Cardiac muscle cell (in vitro differentiated cells and primary cell): ENCODE data around the gene PCP2. TPM values are rescaled to one million over a fixed set of nuclear protein-coding genes. Genes with fewer than 3 reads are reported as not detected.

ENCODE experiments used
- DNase-seq, 2 donors: peaks; one replicate each; pipeline versions ENCODE4 v3.0.0 to v3.0.0-alpha.2; 2010 to 2017; ENCODE audit warnings: low read depth in 1 of 2, low spot score in 1 of 2
- H3K27ac ChIP-seq: fragments of 200-600 bp; sonication (generic); 2 replicates; pipeline ENCODE4 v1.5.1; 2016
- H3K27me3 ChIP-seq: fragments of 200-600 bp; sonication (generic); 2 replicates; pipeline ENCODE4 v1.6.0; 2016; ENCODE audit warnings: control low read depth
- H3K36me3 ChIP-seq: fragments of 200-600 bp; sonication (generic); 2 replicates; pipeline ENCODE4 v1.5.1; 2016; ENCODE audit warnings: control low read depth
- H3K4me1 ChIP-seq: fragments of 200-600 bp; sonication (generic); 2 replicates; pipeline ENCODE4 v1.8.1; 2017; ENCODE audit warnings: low read depth, mild to moderate bottlenecking, mixed run types
- H3K4me3 ChIP-seq: fragments of 200-600 bp; sonication (generic); 2 replicates; pipeline ENCODE4 v1.5.1; 2016; ENCODE audit warnings: mild to moderate bottlenecking
- H3K9me3 ChIP-seq: fragments of 200-600 bp; sonication (generic); 2 replicates; pipeline ENCODE4 v1.5.1; 2017; ENCODE audit warnings: low read depth, mild to moderate bottlenecking, control low read depth
- polyA plus RNA-seq: library from polyadenylated mRNA; unstranded; fragments of >200 nt; fragmentation: Nextera tagmentation; extraction: Ambion mirVana; gene quantifications from 2 replicates; pipeline ENCODE4 v1.2.1, GENCODE V29; 2016
- total RNA-seq: library from RNA; depleted of rRNA; stranded (reverse); fragments of >200 nt; gene quantifications from 2 replicates; pipeline ENCODE4 v1.2.3, GENCODE V29; 2016
- TF ChIP-seq, protein P1 (sequence below): IDR thresholded peaks from 2 replicates; pipeline ENCODE4 v1.5.1; 2012; ENCODE audit warnings: low read depth, mild to moderate bottlenecking, low read length

PCP2 gene
- total and polyA plus RNA-seq, 2 experiments from 2014 or later = 0.34 to 0.51 TPM

DNA sequence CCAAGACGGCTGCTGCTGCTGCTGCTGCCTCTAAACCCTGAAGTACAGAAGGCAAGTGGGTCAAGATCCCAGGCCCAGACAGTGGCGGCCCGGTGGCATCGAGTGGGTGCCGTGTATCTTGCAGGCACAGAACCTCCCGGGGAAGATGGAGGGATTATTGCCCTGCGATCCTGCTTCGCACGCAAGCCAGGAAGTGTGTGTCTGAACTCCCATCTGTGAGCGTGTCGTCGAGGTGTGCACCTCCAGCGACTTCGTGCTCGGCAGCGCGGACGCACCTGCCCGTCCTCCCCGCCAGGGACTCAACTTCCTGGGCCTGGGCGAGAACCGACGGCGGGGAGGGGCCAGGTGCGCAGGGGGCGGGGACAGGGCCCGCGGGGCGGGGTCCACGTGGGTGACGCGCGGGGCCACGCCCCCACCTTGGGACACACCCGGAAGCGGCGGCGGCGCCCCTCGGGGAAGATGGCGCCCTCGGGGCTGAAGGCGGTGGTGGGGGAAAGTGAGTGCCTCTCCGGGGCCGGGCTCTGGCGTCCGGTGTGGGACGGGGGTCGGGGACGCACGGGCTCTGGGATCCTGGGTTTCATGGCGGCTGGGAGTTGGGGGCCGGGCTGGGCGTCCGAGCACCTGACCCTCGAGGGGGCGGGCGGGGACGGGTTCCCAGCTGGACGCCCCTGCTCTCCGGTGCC lies 3.3 kb upstream of the PCP2 start, which contains the start of gene STXBP2:
STXBP2 (plus strand) TSS at position 420 of the 683 bp plus-strand sequence; CDS start at position 460, 40 bp downstream.
- peaks cover 4% of the 10 kb centered on the region for H3K4me1 ChIP-seq
- H3K9me3 ChIP-seq = no peaks in the 10 kb centered on the region
- TF ChIP-seq, protein P1, sequence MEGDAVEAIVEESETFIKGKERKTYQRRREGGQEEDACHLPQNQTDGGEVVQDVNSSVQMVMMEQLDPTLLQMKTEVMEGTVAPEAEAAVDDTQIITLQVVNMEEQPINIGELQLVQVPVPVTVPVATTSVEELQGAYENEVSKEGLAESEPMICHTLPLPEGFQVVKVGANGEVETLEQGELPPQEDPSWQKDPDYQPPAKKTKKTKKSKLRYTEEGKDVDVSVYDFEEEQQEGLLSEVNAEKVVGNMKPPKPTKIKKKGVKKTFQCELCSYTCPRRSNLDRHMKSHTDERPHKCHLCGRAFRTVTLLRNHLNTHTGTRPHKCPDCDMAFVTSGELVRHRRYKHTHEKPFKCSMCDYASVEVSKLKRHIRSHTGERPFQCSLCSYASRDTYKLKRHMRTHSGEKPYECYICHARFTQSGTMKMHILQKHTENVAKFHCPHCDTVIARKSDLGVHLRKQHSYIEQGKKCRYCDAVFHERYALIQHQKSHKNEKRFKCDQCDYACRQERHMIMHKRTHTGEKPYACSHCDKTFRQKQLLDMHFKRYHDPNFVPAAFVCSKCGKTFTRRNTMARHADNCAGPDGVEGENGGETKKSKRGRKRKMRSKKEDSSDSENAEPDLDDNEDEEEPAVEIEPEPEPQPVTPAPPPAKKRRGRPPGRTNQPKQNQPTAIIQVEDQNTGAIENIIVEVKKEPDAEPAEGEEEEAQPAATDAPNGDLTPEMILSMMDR = no peak
- H3K27me3 ChIP-seq = no peaks in the 10 kb centered on the region
- H3K4me3 ChIP-seq = peak within 1 kb of the TSS; percentile 29
- peak; percentile 65 to 70 for DNase-seq
- no peak within 1 kb of the TSS for H3K27ac ChIP-seq
- no peaks in the 10 kb centered on the region for H3K36me3 ChIP-seq

DNA sequence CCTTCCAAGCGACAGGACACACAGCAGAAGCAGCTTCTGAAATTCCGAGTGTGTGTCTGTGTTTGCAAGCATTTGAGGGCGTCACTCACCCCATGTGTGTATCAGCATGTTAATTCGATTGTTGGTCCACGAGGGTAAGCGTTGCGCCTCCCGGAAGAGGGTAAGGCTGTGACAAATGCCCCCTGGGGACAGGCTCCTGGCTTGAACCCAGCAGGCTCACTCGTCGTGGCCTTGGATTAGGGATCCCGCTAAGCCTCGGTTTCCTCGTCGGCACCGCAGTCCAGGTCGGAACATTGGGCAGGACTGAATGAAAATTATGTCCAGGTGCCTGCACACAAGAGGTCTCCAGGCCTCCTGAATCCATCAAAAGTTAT lies 2.8 kb upstream of the PCP2 start:
- TF ChIP-seq, protein P1 = no peak
- DNase-seq = no peak
- Histone ChIP-seq H3K4me3 (no peak overlapping the region), H3K4me1 (peaks cover 4% of the 10 kb centered on the region), H3K27me3 (no peaks in the 10 kb centered on the region), H3K36me3 (no peaks in the 10 kb centered on the region), H3K27ac (no peak overlapping the region), H3K9me3 (no peaks in the 10 kb centered on the region)

DNA sequence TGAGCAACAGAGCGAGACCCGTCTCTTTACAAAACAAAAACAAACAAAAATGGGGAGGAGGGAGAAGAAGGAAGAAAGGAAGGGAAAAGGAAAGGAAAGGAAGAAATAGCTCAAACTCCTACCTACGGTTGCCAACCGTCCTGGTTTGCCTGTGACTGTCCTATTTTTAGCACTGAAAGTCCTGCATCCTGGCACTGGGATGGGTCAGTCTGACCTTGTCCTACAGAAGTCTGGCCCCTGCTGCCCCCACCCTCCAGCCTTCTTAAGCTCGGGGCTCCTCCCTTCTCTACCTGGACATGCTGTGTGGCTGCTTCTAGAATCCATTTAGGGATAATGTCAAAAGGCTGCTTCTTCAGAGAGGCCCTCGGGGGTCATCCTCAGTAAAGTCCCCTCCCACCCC lies 2.2 kb upstream of the PCP2 start:
- TF ChIP-seq, protein P1 = no peak
- Histone ChIP-seq H3K4me3 (no peak overlapping the region), H3K36me3 (no peaks in the 10 kb centered on the region), H3K27ac (no peak overlapping the region), H3K4me1 (peaks cover 4% of the 10 kb centered on the region), H3K9me3 (no peaks in the 10 kb centered on the region), H3K27me3 (no peaks in the 10 kb centered on the region)
- no peak for DNase-seq

DNA sequence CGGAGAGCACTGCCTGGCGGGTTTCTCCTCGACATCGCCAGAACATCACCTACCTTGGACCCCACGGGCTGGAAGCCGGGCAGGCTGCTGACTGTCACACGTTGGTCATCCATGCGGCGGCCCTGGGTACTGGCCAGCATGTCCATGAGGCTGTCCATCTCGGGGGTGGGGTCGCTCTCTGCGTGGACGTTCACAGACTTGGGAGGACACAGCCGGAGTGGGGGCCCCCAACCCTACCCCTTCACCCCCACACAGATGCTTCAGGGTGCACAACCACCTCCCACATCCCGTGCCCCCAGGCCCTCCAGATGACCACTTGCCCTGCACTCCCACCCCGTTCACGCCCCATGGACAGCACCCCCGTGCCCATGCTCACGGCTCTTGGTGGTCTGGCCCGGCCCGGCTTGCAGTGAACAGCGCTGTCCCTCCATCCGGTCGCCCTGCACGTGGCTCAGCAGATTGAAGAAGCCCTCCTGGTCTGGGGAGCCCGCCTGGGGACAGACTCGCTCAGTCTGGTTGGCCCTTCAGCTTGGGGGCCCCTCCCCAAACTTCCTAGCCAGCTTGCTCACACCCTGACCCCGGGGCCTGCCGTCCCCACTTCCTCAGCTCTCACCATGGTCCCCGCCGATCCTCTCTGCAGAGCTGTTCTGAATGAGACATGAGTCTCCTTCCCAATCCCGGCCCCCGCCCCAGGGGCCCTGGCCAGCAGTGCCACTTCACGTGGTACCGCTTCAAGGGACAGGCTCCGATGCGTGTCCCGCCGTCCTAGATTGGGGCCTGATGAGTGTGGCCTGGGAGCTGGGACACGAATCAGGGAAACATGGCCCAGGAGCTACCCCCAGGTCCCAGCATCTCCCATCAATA lies 947 bp downstream of the PCP2 start:
- H3K27ac ChIP-seq = no peak overlapping the region
- TF ChIP-seq, protein P1 = no peak
- DNase-seq = no peak
- no peak overlapping the region for H3K4me3 ChIP-seq
- H3K36me3 ChIP-seq = no peaks in the 10 kb centered on the region
- no peaks in the 10 kb centered on the region for H3K9me3 ChIP-seq
- H3K27me3 ChIP-seq = no peaks in the 10 kb centered on the region
- H3K4me1 ChIP-seq = peaks cover 9% of the 10 kb centered on the region

DNA sequence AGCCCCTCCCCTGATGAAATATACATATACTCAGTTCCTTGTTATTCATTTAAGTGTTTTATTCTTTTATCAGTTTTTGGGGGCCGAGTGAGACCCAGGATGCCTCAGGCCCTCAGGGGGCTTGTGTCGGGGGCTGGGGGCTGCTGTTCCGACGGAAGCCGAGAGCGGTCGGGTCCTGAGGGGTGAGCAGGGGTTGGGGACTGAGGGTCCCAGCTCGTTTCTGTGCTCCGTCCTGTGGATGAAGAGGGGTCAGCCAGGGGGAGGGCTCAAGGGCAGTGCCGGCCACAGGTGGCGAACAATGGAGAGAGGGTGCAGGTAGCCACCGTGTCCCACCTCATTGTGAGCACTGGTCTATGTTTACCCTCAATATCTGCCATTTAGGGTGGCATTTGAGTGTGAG lies 1.9 kb downstream of the PCP2 start:
- no peak for DNase-seq
- H3K27ac ChIP-seq = no peak overlapping the region
- peaks cover 9% of the 10 kb centered on the region for H3K4me1 ChIP-seq
- no peak overlapping the region for H3K4me3 ChIP-seq
- no peaks in the 10 kb centered on the region for H3K9me3 ChIP-seq
- TF ChIP-seq, protein P1 = no peak
- H3K36me3 ChIP-seq = no peaks in the 10 kb centered on the region
- H3K27me3 ChIP-seq = no peaks in the 10 kb centered on the region
